HUES6 (cell line): ENCODE measurements around the gene MYL12A.

ENCODE experiments used
- H3K27ac ChIP-seq: 2 replicates; pipeline ENCODE4 v1.7.0; 2013; ENCODE audit warnings: low read depth, mild to moderate bottlenecking, low read length, inconsistent platforms
- H3K27me3 ChIP-seq: 2 replicates; pipeline ENCODE4 v1.6.1; 2013; ENCODE audit warnings: low read length; ENCODE audit not compliant: control insufficient read depth, insufficient read depth
- H3K36me3 ChIP-seq: 2 replicates; pipeline ENCODE4 v1.6.1; 2013; ENCODE audit warnings: low read length; ENCODE audit not compliant: control insufficient read depth, insufficient read depth
- H3K4me1 ChIP-seq: 2 replicates; pipeline ENCODE4 v1.6.1; 2013; ENCODE audit warnings: low read length; ENCODE audit not compliant: control insufficient read depth, insufficient read depth
- H3K4me3 ChIP-seq: 2 replicates; pipeline ENCODE4 v1.5.1; 2013; ENCODE audit warnings: low read depth, low read length
- H3K9ac ChIP-seq: one replicate; pipeline ENCODE4 v1.6.1; 2013; ENCODE audit warnings: mild to moderate bottlenecking, low read length
- H3K9me3 ChIP-seq: 2 replicates; pipeline ENCODE4 v1.6.1; 2013; ENCODE audit warnings: low read depth, low read length; ENCODE audit not compliant: control insufficient read depth, insufficient read depth

The MYL12A gene

GRCh38 chr18:3256693-3257626, 9.4 kb downstream of the MYL12A start:
- Histone ChIP-seq H3K4me3 (no peak overlapping the region), H3K27me3 (no peaks in the 10 kb centered on the region), H3K9me3 (no peaks in the 10 kb centered on the region), H3K9ac (no peak overlapping the region), H3K36me3 (peaks cover 64% of the 10 kb centered on the region), H3K4me1 (peaks cover 11% of the 10 kb centered on the region; the same call in 1 of the 2 replicates), H3K27ac (no peak overlapping the region)

GRCh38 chr18:3257627-3258120, 10.1 kb downstream of the MYL12A start:
- Histone ChIP-seq H3K4me3 (no peak overlapping the region), H3K36me3 (peaks cover 63% of the 10 kb centered on the region), H3K27me3 (no peaks in the 10 kb centered on the region), H3K9ac (no peak overlapping the region), H3K4me1 (peaks cover 11% of the 10 kb centered on the region; the same call in 1 of the 2 replicates), H3K9me3 (no peaks in the 10 kb centered on the region), H3K27ac (0 out of 2 replicates have a peak overlapping the region, but pooled peaks have one; percentile 22)

GRCh38 chr18:3260995-3261372, 13.4 kb downstream of the MYL12A start:
- peaks cover 22% of the 10 kb centered on the region for H3K4me1 ChIP-seq
- H3K36me3 ChIP-seq, result peaks cover 30% of the 10 kb centered on the region
- H3K9me3 ChIP-seq, result no peaks in the 10 kb centered on the region
- no peaks in the 10 kb centered on the region for H3K27me3 ChIP-seq
- H3K27ac ChIP-seq, result peak overlapping the region; percentile 100
- peak overlapping the region; percentile 97 for H3K4me3 ChIP-seq
- peak overlapping the region; percentile 100 for H3K9ac ChIP-seq

- Histone ChIP-seq H3K4me3 (peak within 1 kb of the TSS; percentile 97), H3K27ac (peak within 1 kb of the TSS; percentile 100)
Observed at GRCh38 chr18:3261373-3262233, 14.0 kb downstream of the MYL12A start, which contains the start of gene MYL12B. Gene MYL12B (plus strand): TSS chr18:3262133. CDS start chr18:3272899, 10,766 bp downstream.

DNA sequence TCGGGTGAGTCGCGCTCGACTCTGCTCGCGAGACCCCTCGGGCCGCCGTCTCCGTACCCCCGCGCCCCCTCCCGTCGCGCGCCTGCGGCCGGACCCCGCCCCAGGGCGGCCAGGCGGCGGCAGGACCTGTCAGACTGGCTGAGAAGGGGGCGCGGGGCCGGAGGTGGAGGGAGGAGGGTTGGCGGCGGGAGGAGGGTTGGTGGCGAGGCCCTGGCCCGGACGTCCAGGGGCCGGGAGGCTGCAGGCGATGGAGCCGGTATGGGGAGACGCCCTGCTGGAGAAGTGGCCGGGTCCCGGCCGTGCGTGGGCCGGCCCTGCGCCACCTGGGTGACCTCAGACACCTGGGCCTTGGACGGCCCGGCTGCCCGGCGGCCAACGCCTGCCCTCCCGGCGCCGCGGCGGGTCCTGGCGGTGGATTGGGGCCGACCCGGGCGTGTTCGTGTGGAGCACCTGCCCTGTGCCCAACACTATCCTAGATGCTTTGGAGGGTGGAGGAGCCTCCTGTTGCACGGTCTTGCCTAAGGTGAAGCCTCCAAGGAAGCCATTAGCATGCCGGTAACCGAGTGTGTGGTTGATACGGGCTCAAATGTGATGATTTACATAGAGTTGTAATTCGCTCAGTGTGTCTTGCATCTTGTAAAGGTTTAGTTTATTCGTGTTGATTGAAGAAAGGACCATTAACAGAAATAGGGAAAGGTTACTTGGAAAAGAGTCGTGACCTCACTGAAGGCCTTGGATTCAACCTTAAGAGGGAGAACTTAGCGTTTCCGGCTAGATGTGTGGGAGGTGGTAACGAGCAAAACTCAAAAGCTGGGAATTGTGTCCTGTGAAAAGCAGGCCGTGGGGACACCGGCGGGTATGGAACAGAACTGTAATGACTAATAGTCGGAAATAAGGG, 14.9 kb downstream of the MYL12A start:
- Histone ChIP-seq H3K4me3 (peak overlapping the region; percentile 97), H3K27ac (peak overlapping the region; percentile 100), H3K9me3 (no peaks in the 10 kb centered on the region), H3K27me3 (no peaks in the 10 kb centered on the region), H3K36me3 (peaks cover 15% of the 10 kb centered on the region), H3K9ac (peak overlapping the region; percentile 100), H3K4me1 (peaks cover 16% of the 10 kb centered on the region)

More at GRCh38 chr18:3261373-3262233, 14.0 kb downstream of the MYL12A start, which contains the start of gene MYL12B:
- H3K27me3 ChIP-seq, result no peaks in the 10 kb centered on the region
- peaks cover 23% of the 10 kb centered on the region for H3K4me1 ChIP-seq
- H3K36me3 ChIP-seq, result peaks cover 24% of the 10 kb centered on the region
- peak within 1 kb of the TSS; percentile 100 for H3K9ac ChIP-seq
- no peaks in the 10 kb centered on the region for H3K9me3 ChIP-seq

DNA sequence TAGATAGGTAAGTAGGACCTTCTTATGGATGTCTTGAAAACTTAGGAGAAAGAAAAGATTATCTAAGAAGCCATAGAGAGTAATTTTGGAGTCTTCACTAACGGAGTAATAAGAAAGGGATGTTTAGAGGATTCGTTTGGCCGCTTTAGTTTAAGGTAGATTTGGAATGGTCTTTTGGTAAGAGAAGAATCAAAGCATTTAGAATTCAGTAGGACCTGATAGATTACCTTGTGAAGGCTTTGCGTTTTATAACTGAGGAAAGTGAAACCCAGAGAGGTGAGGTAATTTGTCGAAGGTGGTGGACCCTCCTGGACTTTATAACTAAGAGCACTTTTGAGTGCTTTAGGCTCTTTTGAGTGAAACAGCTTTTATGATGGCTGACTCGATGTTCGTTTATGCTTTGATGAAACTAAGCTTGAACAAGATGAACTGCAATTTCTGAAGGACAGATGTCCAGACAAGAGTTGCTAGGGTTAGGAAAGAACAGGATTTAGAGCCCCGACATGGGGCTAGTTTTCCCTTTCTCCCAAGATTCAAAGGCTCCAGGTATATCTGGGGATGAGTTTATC, 15.6 kb downstream of the MYL12A start:
- Histone ChIP-seq H3K27me3 (no peaks in the 10 kb centered on the region), H3K9me3 (no peaks in the 10 kb centered on the region), H3K4me1 (peaks cover 15% of the 10 kb centered on the region), H3K9ac (peak overlapping the region; percentile 100), H3K36me3 (peaks cover 8% of the 10 kb centered on the region), H3K27ac (no peak overlapping the region; the same call in 1 of the 2 replicates), H3K4me3 (peak overlapping the region; percentile 97)

DNA sequence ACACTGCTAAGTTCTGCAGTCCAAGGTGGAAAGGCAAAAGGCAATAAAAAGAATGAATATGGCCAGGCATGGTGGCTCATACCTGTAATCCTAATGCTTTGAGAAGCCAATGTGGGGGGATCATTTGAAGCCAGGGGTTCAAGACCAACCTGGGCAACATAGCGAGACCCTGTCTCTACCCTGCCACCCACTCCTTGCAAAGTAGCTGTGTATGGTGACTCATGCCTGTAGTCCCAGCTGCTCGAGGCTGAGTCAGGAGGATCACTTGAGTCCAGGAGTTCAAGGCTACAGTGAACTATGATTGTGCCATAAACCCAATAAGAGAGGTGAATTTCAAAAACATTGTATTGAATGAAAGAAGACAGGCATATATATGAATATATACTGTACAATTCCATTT, 16.8 kb downstream of the MYL12A start:
- Histone ChIP-seq H3K4me3 (peak overlapping the region; percentile 18; the same call in 1 of the 2 replicates), H3K9ac (no peak overlapping the region), H3K27ac (no peak overlapping the region), H3K27me3 (no peaks in the 10 kb centered on the region), H3K4me1 (peaks cover 21% of the 10 kb centered on the region), H3K9me3 (no peaks in the 10 kb centered on the region), H3K36me3 (no peaks in the 10 kb centered on the region)

- peaks cover 21% of the 10 kb centered on the region for H3K4me1 ChIP-seq
Observed at GRCh38 chr18:3265564-3266033, 18.0 kb downstream of the MYL12A start.

DNA sequence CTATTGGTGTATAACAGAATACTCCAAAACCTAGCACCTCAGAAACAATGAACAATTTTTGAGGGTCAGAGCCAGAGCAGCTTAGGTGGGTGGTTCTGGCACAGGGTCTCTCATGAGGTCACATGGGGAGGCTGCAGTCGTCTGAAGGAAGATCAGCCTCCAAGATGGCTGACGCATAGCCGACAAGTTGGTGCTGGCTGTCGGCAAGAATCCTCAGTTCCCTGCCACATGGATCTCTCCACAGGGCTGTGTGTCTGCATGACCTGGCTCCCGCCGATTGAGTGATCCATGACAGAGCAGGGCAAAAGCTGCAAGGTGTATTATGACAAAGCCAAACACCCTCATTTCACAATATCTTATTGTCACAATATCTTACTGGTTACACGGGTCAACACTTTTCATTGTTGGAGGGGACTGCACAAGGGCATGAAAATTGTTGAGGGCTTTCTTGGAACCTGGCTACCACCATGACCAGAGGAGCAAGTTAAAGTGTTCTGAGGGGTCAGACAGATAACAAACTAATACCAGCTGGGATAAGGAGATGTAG, 18.5 kb downstream of the MYL12A start:
- Histone ChIP-seq H3K9ac (no peak overlapping the region), H3K27ac (no peak overlapping the region), H3K4me1 (peaks cover 21% of the 10 kb centered on the region)

More at GRCh38 chr18:3265564-3266033, 18.0 kb downstream of the MYL12A start:
- Histone ChIP-seq H3K9me3 (no peaks in the 10 kb centered on the region), H3K27me3 (no peaks in the 10 kb centered on the region), H3K36me3 (no peaks in the 10 kb centered on the region), H3K4me3 (no peak overlapping the region), H3K27ac (no peak overlapping the region), H3K9ac (no peak overlapping the region)

More for the DNA sequence above, 18.5 kb downstream of the MYL12A start:
- Histone ChIP-seq H3K36me3 (no peaks in the 10 kb centered on the region), H3K4me3 (no peak overlapping the region), H3K27me3 (no peaks in the 10 kb centered on the region), H3K9me3 (no peaks in the 10 kb centered on the region)
